Esophagus squamous epithelium (tissue), 4 donors: ENCODE measurements around the gene MRPL24.

Experiments
- CTCF ChIP-seq, 6 experiments: fragments of 450-650 bp in 4 of 6; fragments of 200-600 bp in 2 of 6; sonication (generic) in 2 of 6; IDR thresholded peaks; one replicate each; pipeline ENCODE4 v1.5.1; 2016 to 2019; ENCODE audit warnings: antibody characterized with exemption in 6 of 6, mild to moderate bottlenecking in 4 of 6, moderate library complexity in 4 of 6
- POLR2A ChIP-seq, 4 donors: fragments of 450-650 bp; IDR thresholded peaks; one replicate each; pipeline ENCODE4 v1.6.1; 2017; ENCODE audit warnings: antibody characterized with exemption in 4 of 4, mild to moderate bottlenecking in 4 of 4, moderate library complexity in 3 of 4

- TF ChIP-seq CTCF (IDR thresholded peaks at IDR 0.05) (no peak), POLR2A (IDR thresholded peaks at IDR 0.05) (no peak)
Observed at GRCh38 chr1:156717351-156717750, 23.5 kb downstream of the MRPL24 start.
